HG03135 (cell line): Measurements from ENCODE around the gene ZNF827.
"Not testable (repeated sequence)": the region's sequence is repeated elsewhere in the genome, so short reads cannot be mapped to it uniquely, and the experiment has no call there.

ENCODE experiments used
- ATAC-seq: cut with Tn5 transposase; IDR thresholded peaks from one replicate; pipeline ENCODE4 v1.9.1; 2021; ENCODE audit warnings: mild to moderate bottlenecking, moderate library complexity; ENCODE audit not compliant: unreplicated experiment

The ZNF827 gene

DNA sequence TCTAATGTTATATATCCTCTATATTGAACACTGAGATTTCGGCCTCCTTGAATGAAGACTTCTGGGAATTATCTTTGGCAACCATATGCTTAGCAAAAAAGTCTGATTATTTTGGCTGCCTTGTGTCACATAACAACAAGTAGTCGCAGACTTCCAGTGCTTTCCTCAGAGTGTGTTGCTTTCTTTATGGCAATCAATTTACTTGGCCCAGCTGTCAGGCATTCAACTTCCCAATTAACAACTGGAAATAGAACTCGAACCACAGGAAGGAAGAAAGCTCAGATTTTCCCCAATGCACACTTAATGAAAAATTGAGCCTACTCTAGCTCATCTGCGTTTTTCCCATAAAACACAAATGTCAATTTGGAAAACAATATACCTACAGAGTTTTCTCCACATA lies 71.6 kb downstream of the ZNF827 start:
- no peak for ATAC-seq

DNA sequence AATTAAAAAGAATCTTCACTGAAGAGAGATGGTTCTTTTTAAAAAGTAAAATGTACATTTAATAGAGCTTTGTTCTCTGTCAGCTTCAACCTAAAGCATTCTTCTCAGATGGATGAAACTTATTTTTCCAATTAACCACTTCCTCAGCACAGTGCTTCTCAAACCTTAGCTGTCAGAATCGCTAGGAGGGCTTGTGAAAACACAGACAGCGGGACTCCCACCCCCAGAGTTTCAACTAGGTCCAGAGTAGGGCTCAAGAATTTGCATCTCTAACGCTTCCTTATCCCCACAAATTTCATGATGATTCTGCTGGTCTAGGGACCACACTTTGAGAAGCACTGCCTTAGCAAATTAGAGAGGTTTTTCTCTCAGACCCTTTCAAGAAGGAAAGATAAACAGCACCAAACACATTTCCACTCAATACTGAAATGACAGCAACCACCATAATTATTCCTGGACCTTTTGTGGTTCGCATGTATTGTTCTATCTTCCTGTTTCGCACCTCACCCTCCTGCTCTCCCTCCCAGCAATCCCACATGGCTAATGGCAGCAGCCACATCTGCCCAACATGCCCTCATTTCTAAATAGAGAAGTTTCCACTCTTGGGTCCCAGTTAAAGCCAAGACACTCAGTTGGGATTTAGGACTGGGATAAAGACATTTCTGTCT lies 73.2 kb downstream of the ZNF827 start:
- no peak for ATAC-seq

DNA sequence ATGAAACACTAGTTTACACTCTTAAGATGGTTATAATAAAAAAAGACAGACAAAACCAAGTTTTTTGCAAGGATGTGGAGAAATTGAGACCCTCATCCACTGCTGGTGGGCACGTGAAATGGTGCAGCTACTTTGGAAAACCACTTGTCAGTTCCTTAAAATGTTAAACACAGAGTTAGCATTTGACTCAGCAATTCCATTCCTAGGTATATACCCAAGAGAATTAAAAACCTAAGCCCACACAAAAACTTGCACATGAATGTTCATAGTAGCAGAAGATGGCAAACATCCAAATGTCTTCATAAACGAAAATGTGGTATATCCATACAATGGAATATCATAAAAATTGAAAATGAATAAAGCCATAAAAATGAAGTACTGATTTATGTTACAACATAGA lies 75.4 kb downstream of the ZNF827 start:
- no peak for ATAC-seq

DNA sequence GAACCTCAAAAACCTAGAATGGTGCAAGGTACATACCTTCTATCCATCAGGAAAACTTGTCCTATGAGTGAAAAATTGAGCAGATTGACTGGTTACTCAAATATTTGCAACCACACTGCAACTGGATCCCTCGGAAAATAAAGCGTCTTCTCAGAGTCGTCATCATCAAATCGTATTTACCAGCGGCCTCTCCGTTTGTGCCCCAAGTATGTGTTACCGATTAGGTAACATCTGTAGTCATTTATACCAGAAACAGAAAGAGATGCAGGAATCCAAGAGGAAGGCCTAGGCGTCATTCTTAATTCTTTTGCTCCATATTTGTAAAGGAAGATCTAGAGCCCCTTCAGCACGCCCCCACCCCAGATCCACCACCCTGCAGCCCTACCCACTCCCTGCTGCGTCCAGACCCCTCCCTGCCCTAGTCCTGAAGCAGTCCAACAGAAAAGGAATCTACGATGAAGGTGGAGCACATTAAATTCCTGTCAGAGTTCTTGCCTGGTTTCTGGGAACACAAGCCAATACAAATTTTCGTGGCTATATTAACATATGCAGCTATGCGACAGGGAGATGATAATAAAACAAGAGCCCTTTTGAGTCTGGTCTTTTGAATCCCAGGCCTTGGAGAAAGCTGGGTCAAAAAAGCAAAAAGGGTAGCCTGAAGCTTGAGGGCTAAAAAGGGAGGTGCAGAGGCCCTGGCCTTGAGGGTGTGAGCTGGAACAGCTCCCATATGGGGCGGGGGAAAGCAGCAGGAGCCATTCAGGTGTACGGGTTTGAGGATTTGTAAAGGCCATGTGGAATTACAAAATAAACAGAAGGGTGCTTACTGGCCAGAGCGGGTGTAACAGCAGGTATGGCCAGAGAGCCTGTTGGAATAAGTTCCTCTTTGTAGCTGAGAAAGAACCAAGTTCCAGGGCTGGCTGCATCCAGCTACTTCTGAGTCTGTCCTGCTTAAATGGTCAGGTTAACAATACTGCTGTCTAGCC lies 77.0 kb downstream of the ZNF827 start:
- ATAC-seq: no peak

DNA sequence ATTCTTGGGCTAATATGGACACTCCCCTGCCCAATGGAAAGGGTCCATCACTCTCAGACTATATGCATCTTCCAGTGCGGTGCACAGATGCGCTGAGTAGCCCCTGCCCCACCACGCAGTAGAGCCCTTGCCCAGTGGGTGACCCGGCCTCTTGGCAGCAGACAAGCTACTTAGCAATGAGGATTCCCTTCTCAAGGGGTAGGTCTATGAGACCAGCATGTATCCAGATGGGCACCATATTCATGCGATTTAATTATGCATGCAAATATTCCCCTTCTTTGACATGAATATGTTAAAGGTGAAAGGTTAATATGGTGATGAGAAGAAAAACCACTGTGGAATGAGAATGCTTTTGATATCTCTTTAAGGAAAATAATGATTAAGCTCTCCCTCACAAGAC lies 77.7 kb downstream of the ZNF827 start:
- no peak for ATAC-seq

DNA sequence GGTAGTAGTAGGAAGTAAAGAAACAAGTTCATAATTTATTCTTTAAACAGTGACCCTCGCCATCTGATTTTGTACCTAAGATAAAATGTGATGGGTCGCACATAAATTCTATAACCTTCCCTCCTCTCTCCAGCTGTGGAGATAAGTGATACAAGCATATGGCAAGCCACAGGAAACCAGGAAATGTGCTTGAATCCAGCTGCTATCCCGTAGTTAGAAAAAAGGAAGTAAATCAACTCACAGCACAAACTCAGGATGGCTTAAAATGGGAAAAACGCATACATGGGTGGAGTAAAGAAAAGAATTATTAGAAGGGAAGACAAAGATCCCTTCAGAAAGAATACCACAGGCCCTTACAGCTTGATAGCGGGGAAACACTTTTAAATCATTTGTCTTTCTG lies 78.2 kb downstream of the ZNF827 start:
- no peak for ATAC-seq

DNA sequence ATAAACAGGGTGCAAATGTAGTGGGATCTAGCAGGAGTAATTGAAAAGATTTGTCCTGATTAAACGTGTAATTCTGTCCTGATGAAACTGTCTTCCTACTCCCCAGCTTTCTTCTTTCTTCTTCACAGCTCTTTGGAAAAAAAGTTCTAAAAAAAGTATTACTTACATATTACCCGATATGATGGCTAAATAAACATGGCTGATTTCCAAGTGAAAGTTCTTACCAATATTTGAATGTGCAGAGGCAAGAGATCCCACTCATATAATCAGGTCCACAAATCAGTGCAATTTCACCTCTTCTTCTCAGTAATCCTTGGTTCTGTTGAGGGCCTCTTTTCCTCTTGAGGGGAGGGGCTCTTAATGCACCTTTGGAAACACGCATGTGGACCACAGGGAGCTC lies 78.7 kb downstream of the ZNF827 start:
- ATAC-seq: no peak

DNA sequence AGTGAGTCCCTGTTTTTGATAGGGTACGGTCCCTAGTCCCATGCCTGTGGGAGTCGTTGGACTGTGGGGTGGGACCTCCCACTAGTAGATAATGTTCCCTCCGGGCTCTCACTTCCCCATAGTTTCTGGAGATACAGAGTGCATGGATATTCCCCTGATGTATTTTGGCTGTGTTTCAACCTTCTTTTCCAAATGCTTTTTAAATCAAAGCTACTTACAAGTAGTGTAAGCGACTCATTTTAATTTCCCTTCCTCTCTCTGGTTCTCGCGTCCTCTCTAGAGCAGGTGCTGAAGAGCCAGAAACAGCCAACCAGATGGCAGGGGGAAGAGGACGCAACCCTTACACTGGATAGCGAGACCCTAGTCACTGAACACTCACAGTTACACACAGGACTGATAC lies 79.2 kb downstream of the ZNF827 start:
- no peak for ATAC-seq

DNA sequence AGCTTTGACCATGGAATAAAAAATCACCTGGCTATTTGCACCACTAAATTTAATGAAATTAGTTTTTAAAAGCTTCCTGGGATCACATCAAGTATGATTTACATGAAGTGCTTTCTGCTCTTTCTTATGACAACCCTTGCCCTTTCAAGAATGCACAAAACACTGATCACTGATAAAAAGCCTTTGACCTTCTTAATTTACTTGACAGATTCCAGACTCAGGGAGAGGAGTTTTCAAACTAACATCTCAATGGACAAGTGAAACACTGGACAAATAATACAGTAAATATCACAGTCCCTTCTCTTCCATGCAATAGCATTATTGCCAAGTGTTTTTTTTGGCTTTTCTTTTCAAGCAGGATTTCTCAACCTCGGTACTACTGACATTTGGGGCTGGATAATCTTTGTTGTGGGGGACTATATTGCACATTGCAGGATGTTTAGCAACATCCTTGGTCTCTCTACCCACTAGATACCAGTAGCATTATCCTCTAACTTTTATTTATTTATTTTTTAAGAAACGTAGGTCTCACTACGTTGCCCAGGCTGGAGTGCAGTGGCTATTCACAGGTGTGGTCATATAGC lies 86.3 kb downstream of the ZNF827 start:
- no peak for ATAC-seq

DNA sequence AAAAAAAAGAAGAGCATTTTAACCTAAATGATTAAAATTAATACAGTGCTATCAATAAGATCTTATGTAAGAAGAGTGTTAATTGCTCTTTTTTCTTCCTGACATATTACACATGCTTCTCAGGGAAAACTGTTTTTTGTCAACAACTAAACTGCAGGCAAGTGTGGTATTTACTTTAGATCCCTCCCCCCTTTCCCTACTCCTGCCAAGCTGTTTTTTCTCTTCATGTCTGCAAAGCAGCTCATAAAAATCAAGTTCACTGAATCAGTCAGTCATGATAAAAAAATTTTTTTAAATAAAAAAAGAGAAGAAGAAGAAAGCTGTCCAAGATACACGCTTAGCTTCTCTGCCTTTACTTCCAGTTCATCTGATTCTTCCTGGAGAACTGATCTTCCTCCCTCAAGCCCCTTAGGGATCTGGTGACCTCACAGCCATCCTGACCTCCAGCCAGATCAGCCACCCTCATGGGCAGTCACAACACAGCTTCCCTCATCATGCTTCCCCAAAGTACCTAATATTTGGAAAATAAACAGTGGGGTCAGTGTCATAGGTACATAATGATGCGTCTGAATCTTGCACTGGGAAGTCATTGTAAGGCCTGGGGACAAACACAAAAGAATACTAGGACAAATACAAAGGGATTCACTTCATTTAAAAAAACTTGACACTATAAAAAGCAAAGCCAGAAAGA lies 87.0 kb downstream of the ZNF827 start:
- no peak for ATAC-seq

DNA sequence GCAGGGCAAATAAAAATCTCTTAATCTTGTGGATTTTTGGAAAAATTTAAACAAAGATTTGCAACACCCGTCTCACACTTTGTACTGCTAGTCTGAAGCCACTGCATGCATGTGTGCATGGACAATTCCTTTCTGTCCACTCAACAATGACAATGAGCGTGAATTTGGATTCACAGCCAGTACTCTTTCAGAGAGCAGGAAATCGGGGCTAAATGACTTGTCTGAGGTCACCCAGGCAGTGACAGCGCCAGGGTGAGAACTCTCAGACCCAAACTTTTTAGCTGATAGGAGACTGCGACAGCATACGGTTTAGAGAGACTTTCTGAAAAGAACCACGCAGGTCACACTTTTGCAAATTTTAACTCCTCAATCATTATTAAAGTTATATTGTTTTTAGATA lies 90.9 kb downstream of the ZNF827 start:
- ATAC-seq: no peak

DNA sequence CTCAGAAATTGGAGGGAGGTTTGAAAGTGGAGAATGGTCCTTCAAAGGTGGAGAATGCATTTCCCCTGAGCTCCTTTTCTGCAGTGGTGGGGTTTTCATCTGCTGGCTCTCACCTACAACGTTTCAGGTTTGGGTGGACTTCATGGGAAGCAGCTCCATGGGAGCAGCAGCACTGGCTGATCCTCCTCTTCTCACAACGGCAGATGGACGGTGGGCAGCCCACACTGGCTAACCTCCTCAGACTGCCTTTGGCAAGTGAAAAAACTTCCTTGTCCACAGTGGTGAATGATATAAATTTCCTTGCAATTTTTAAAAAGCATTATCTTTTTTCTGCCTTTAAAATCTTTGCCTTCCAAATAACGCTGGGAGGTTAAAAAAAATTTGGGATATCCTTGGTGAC lies 93.5 kb downstream of the ZNF827 start:
- ATAC-seq: no peak

DNA sequence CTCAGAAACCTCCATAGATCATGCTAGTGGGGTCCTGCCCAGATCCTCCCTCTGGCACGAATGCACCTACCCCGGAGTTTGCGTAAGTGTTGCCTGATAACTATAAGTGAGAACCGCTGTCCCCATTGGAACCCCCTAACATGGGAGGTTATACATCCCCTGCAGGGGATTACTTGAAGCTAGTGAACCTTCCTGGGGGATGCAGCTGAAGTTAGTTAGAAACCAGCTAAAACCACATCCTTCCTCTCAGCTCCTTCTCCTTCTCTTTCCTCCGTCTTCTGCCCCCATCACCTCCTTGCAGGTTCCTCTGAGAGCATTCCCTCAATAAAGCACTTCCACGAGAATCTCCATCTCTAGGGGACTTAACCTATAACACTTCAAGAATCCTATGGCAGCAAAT lies 95.0 kb downstream of the ZNF827 start:
- ATAC-seq: no peak

DNA sequence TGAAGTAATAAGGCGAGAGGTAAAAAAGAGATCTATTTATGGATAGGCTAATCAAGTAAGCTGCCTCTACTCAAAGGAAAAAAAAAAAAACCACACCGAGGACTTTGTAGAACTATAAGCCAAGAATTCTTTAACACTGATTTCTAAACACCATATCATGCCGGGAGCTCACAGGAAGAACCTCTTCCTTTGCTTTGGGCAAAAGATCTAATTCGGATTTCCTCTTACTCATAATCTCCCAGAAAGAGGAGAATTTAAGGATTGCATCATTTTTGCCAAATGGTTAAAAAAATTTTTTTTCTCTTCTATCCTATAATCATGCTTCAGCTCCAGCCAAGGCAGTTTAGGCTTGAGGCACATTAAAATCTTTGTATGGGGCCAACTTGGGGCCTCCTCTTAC lies 95.5 kb downstream of the ZNF827 start:
- no peak for ATAC-seq

DNA sequence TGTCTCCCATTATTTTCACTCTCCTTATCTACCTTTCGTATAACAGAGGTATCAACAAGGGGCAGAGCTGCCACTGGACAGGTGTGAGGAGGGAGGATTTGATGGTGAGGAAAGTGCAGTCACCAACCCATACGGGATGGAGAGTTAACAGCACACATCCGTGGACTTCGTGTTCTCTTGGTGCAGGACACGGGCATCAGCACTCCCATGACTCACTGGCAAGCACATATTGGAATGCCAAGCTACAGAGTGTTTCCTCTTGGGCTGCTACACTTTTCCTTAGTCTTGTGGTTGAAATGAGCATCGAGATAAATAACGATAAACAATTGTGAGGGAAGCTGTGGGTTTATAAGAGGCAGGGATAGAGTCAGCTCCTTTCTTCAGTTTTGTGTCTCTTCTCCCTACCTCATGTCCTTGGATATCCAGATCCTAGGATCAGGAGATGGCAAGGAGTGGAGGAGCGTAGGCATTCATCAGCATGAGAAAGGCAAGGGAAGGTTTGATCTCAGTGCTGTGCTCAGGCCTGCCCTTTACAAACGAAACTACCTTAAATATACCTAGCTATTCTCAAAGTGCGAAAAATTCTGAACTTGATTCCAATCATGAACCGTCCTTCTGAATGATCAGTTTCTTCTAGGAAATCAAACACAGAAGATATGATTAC lies 96.3 kb downstream of the ZNF827 start:
- no peak for ATAC-seq

DNA sequence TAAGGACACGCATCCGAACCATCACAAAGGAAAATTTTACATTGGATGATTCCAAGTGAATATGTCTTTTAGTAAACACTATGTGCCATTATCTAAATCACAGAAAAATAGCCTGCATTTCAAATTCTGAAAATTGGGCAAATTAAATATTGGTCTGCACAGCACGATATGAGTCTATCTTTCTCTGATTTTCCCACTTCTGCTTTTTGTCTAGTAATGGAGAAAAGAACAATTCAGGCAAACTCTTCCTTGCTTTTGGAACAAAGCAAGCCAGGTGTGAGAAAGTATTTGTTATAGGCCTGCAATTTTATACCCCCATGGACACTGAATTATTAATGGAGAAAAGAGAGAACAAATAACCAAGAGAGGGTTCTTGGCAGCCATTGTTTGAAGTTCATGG lies 97.8 kb downstream of the ZNF827 start:
- ATAC-seq: no peak

DNA sequence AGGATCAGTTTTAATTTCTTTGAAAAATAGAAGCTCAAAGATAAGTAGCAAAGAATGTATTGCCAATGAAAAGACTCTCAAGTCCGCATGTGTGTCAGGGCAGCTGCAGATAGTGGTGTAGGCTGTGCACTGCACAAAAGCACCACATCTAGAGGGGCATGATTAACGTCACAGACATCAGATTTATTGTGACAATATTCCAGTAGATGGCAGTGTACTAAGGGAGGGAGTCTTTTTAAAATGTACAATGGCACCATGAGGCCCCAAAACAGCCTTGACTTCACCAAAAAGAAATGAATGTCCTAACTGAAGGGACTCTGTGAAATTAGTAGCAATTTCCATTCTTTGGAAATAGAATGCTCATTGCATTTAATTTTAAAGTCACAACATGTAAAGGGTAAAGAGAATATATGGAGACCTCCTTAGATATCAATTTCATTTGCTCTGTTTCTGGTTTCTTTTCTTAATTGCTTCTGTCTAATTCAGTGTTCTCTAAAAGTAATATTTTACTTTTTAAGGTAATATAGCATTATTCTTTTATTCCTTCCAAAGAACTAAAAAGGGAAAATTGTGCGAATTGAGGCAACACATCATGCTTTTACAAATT lies 98.4 kb downstream of the ZNF827 start:
- peak; percentile 88 for ATAC-seq

DNA sequence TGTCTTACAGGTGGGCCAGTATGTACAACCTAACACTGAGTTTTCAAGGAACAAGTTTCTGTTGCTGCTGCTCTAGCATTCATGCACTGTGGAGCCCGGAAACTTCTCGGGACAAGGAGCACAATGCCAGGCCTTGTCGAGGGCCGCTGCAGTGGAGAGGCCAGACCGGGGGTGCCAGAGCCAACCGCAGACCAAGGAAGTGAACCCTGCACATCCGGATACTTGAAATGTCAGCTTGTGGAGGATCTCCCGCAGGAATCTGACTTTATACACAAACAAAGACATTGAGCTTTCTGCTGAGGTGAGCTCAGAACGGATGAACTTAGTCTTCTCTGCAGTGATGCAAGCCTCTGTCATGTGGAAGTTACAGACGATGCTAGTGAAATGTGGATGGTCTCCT lies 99.5 kb downstream of the ZNF827 start:
- ATAC-seq: no peak

DNA sequence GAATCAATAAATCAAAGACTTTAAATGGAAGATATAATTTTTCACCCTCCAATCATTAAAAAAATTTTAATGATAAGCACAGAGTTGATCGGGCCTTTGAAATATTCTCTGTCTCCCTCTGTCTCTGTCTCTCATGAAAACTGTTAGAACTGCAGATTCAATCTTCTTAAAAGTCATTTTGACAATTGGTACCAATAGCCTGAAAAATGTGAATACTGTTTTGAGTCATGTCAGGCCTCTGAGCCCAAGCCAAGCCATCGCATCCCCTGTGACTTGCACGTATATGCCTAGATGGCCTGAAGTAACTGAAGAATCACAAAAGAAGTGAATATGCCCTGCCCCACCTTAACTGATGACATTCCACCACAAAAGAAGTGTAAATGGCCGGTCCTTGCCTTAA lies 106.2 kb downstream of the ZNF827 start:
- ATAC-seq: not testable (repeated sequence)

DNA sequence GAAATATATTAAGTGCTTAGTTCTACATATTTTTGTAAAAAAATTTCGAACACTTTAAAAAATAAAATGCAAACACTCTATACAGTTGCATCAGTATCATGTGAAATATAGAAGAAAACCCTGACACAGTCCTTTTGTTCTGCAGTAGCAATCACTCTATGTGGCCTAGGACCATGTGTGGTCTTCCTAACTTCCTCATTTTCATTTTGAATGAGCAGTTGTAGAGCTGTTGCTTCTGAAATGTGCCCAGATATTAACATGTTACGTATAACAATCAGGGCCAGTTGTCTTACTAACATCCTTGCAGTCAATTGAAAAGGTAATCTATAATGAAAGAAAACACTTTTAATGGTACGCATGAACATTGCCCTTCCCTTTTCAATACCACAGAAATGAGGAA lies 107.9 kb downstream of the ZNF827 start:
- ATAC-seq: peak; percentile 64
